OCI-LY7 (cell line): ENCODE measurements around the gene CTBP2.

ENCODE experiments used
- EZH2phosphoT487 ChIP-seq: fragments of 200-600 bp; sonication (generic); IDR thresholded peaks from 2 replicates; pipeline ENCODE4 v1.6.1; 2018; ENCODE audit warnings: low read depth, borderline replicate concordance, mild to moderate bottlenecking, mixed run types, antibody characterized with exemption, low read length, moderate library complexity, mixed read lengths
- TF ChIP-seq, protein P1 (sequence below): fragments of 200-600 bp; sonication (generic); conservative IDR thresholded peaks from 2 replicates; pipeline ENCODE4 v1.5.1; 2014; ENCODE audit warnings: mild to moderate bottlenecking, antibody characterized with exemption, low read length, moderate library complexity, mixed read lengths

DNA sequence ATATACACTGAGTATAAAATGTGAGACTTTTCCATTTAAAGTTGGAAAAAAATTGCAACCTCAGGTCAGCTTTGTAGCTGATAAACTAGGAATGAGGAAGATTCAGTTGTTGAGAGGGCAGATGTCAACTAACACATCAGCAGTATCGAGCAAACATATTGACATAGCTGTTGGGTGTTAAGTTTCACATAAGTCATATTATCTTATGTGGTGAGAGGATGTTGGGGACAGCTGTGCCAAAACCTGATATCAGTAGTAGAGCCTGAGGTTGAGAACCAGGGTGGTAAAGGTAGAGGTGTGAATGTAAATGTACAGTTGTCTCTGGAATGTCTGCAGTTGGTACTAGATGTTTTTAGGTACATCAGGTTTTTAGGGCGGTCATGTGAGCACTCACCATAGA lies 213.4 kb downstream of the CTBP2 start:
- TF ChIP-seq, protein P1, sequence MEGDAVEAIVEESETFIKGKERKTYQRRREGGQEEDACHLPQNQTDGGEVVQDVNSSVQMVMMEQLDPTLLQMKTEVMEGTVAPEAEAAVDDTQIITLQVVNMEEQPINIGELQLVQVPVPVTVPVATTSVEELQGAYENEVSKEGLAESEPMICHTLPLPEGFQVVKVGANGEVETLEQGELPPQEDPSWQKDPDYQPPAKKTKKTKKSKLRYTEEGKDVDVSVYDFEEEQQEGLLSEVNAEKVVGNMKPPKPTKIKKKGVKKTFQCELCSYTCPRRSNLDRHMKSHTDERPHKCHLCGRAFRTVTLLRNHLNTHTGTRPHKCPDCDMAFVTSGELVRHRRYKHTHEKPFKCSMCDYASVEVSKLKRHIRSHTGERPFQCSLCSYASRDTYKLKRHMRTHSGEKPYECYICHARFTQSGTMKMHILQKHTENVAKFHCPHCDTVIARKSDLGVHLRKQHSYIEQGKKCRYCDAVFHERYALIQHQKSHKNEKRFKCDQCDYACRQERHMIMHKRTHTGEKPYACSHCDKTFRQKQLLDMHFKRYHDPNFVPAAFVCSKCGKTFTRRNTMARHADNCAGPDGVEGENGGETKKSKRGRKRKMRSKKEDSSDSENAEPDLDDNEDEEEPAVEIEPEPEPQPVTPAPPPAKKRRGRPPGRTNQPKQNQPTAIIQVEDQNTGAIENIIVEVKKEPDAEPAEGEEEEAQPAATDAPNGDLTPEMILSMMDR, result no peak
- TF ChIP-seq EZH2phosphoT487, result no peak
